AML-193 (cell line): Measurements from ENCODE around the gene MZT2B.
"Not testable (repeated sequence)": the region's sequence is repeated elsewhere in the genome, so short reads cannot be mapped to it uniquely, and the experiment has no call there.

Experiments used
- DNase-seq, 2 experiments: peaks; one replicate each; lab custom pipeline; 2025; lab: John Stamatoyannopoulos, UW

Gene MZT2B

GRCh38 chr2:130219147-130219546 is 37.1 kb downstream of the MZT2B start:
- not testable (repeated sequence) for DNase-seq

GRCh38 chr2:130220505-130220904 is 38.4 kb downstream of the MZT2B start:
- not testable (repeated sequence) for DNase-seq

- not testable (repeated sequence) for DNase-seq
Observed at GRCh38 chr2:130222523-130222922, 40.5 kb downstream of the MZT2B start.

GRCh38 chr2:130228005-130228404 is 45.9 kb downstream of the MZT2B start:
- not testable (repeated sequence) for DNase-seq

GRCh38 chr2:130228467-130229160 is 46.6 kb downstream of the MZT2B start:
- not testable (repeated sequence) for DNase-seq

- DNase-seq = not testable (repeated sequence)
Observed at GRCh38 chr2:130229161-130229510, 47.1 kb downstream of the MZT2B start.

- not testable (repeated sequence) for DNase-seq
Observed at GRCh38 chr2:130230376-130230775, 48.3 kb downstream of the MZT2B start.

GRCh38 chr2:130230907-130231306 is 48.8 kb downstream of the MZT2B start:
- not testable (repeated sequence) for DNase-seq

- no peak for DNase-seq
Observed at GRCh38 chr2:130231656-130232055, 49.6 kb downstream of the MZT2B start.

- DNase-seq = not testable (repeated sequence)
Observed at GRCh38 chr2:130233066-130233465, 51.0 kb downstream of the MZT2B start.

- DNase-seq = not testable (repeated sequence)
Observed at GRCh38 chr2:130239581-130239980, 57.5 kb downstream of the MZT2B start.
